H9 (cell line): Measurements from ENCODE around the gene MYH2. TPM values are rescaled to one million over a fixed set of nuclear protein-coding genes. Genes with fewer than 3 reads are reported as not detected.

Source experiments
- DNase-seq: peaks from one replicate; pipeline ENCODE4 v3.0.0-alpha.2; 2017
- H2AFZ ChIP-seq: one replicate; pipeline ENCODE4 v1.6.1; 2013; ENCODE audit warnings: mild to moderate bottlenecking, low read length, control low read depth, moderate library complexity
- H2AK5ac ChIP-seq: 2 replicates; pipeline ENCODE4 v1.6.1; 2013; ENCODE audit warnings: low read length, control low read depth, mixed read lengths; ENCODE audit not compliant: insufficient read length
- H2BK120ac ChIP-seq: one replicate; pipeline ENCODE4 v1.6.1; 2013; ENCODE audit warnings: low read depth, mild to moderate bottlenecking, low read length, control low read depth, inconsistent platforms; ENCODE audit not compliant: poor library complexity, severe bottlenecking
- H2BK12ac ChIP-seq: 2 replicates; pipeline ENCODE4 v1.6.1; 2013; ENCODE audit warnings: low read length, control low read depth, mixed read lengths, low read depth; ENCODE audit not compliant: insufficient read length
- H2BK15ac ChIP-seq: 2 replicates; pipeline ENCODE4 v1.6.1; 2013; ENCODE audit warnings: low read depth, low read length, control low read depth
- H2BK20ac ChIP-seq: one replicate; pipeline ENCODE4 v1.6.1; 2013; ENCODE audit warnings: low read depth, mild to moderate bottlenecking, low read length, control low read depth, inconsistent platforms; ENCODE audit not compliant: poor library complexity, severe bottlenecking
- H2BK5ac ChIP-seq: 2 replicates; pipeline ENCODE4 v1.6.1; 2013; ENCODE audit warnings: low read length, control low read depth, mixed read lengths; ENCODE audit not compliant: insufficient read length
- H3K14ac ChIP-seq: 2 replicates; pipeline ENCODE4 v1.6.1; 2013; ENCODE audit warnings: low read length, control low read depth; ENCODE audit not compliant: insufficient read depth
- H3K18ac ChIP-seq: 2 replicates; pipeline ENCODE4 v1.6.1; 2013; ENCODE audit warnings: low read depth, mild to moderate bottlenecking, mixed read lengths, low read length, control low read depth; ENCODE audit not compliant: insufficient read length
- H3K23ac ChIP-seq: 2 replicates; pipeline ENCODE4 v1.6.1; 2013; ENCODE audit warnings: low read length, control low read depth, mixed read lengths, low read depth; ENCODE audit not compliant: insufficient read length
- H3K23me2 ChIP-seq: 2 replicates; pipeline ENCODE4 v1.6.1; 2013; ENCODE audit warnings: low read depth, mild to moderate bottlenecking, mixed read lengths, low read length, control low read depth; ENCODE audit not compliant: insufficient read length, poor library complexity, severe bottlenecking
- H3K27ac ChIP-seq: 2 replicates; pipeline ENCODE4 v1.5.1; 2013; ENCODE audit warnings: low read length, control low read depth, mixed read lengths, low read depth; ENCODE audit not compliant: insufficient read length
- H3K27me3 ChIP-seq: 2 replicates; pipeline ENCODE4 v1.6.1; 2013; ENCODE audit warnings: low read length, control low read depth, inconsistent platforms; ENCODE audit not compliant: insufficient read depth
- H3K4ac ChIP-seq: 2 replicates; pipeline ENCODE4 v1.6.1; 2013; ENCODE audit warnings: low read depth, mild to moderate bottlenecking, control low read depth, inconsistent platforms, low read length, moderate library complexity
- H3K4me1 ChIP-seq: 2 replicates; pipeline ENCODE4 v1.6.1; 2013; ENCODE audit warnings: low read length, control low read depth, inconsistent platforms; ENCODE audit not compliant: insufficient read depth
- H3K4me2 ChIP-seq: 2 replicates; pipeline ENCODE4 v1.6.1; 2013; ENCODE audit warnings: low read length, control low read depth, mixed read lengths; ENCODE audit not compliant: insufficient read length, insufficient read depth
- H3K56ac ChIP-seq: 2 replicates; pipeline ENCODE4 v1.6.1; 2013; ENCODE audit warnings: low read depth, mild to moderate bottlenecking, mixed read lengths, low read length, control low read depth; ENCODE audit not compliant: insufficient read length
- H3K79me1 ChIP-seq: 2 replicates; pipeline ENCODE4 v1.6.1; 2013; ENCODE audit warnings: low read depth, mild to moderate bottlenecking, moderate library complexity, low read length, control low read depth, inconsistent platforms; ENCODE audit not compliant: insufficient read depth, poor library complexity, severe bottlenecking
- H3K79me2 ChIP-seq: 2 replicates; pipeline ENCODE4 v1.6.1; 2013; ENCODE audit warnings: low read length, control low read depth, inconsistent platforms; ENCODE audit not compliant: insufficient read depth
- H3K9ac ChIP-seq: 2 replicates; pipeline ENCODE4 v1.6.1; 2013; ENCODE audit warnings: low read length, control low read depth, mixed read lengths; ENCODE audit not compliant: insufficient read length; ENCODE audit errors: extremely low read depth
- H3K9me3 ChIP-seq: one replicate; pipeline ENCODE4 v1.6.1; 2013; ENCODE audit warnings: low read depth, low read length, inconsistent platforms; ENCODE audit not compliant: control insufficient read depth
- H3T11ph ChIP-seq: one replicate; pipeline ENCODE4 v1.6.1; 2013; ENCODE audit warnings: mild to moderate bottlenecking, low read length, control low read depth, inconsistent platforms
- H4K20me1 ChIP-seq: one replicate; pipeline ENCODE4 v1.6.1; 2013; ENCODE audit not compliant: control insufficient read depth, insufficient read length, insufficient read depth
- H4K5ac ChIP-seq: 2 replicates; pipeline ENCODE4 v1.6.1; 2013; ENCODE audit warnings: low read depth, mild to moderate bottlenecking, mixed read lengths, low read length, control low read depth; ENCODE audit not compliant: insufficient read length
- H4K8ac ChIP-seq: replicated peaks from 2 replicates; pipeline ENCODE4 v1.6.1; 2013; ENCODE audit warnings: low read length, control low read depth, mixed read lengths, low read depth; ENCODE audit not compliant: insufficient read length
- H4K91ac ChIP-seq: 2 replicates; pipeline ENCODE4 v1.6.1; 2013; ENCODE audit warnings: low read depth, mild to moderate bottlenecking, moderate library complexity, mixed read lengths, low read length, control low read depth; ENCODE audit not compliant: insufficient read length
- H3K27ac Mint-ChIP-seq, 3 experiments: 2 replicates in 2 of 3; 3 replicates in 1 of 3; pipeline ENCODE4 v1.8.0; 2020 to 2021; ENCODE audit warnings: mixed read lengths in 3 of 3, mild to moderate bottlenecking in 1 of 3, moderate library complexity in 1 of 3
- H3K27me3 Mint-ChIP-seq: 2 replicates; pipeline ENCODE4 v1.8.0; 2021; ENCODE audit warnings: low read depth, mild to moderate bottlenecking, moderate library complexity, mixed read lengths
- H3K36me3 Mint-ChIP-seq, 3 experiments: 2 replicates in 2 of 3; 3 replicates in 1 of 3; pipeline ENCODE4 v1.8.0; 2020 to 2021; ENCODE audit warnings: low read depth in 3 of 3, mixed read lengths in 3 of 3; ENCODE audit not compliant: insufficient read depth in 1 of 3
- H3K4me1 Mint-ChIP-seq, 2 experiments: 2 replicates each; pipeline ENCODE4 v1.8.0; 2020; ENCODE audit warnings: mixed read lengths in 2 of 2
- H3K4me3 Mint-ChIP-seq, 2 experiments: 2 replicates in 1 of 2; 3 replicates in 1 of 2; pipeline ENCODE4 v1.8.0; 2020 to 2021; ENCODE audit warnings: mild to moderate bottlenecking in 2 of 2, mixed read lengths in 2 of 2, moderate library complexity in 1 of 2
- H3K9me3 Mint-ChIP-seq, 2 experiments: 2 replicates in 1 of 2; 3 replicates in 1 of 2; pipeline ENCODE4 v1.8.0; 2020; ENCODE audit warnings: mild to moderate bottlenecking in 2 of 2, mixed read lengths in 2 of 2, moderate library complexity in 1 of 2
- CTCF ChIP-seq: fragments of 200-600 bp; sonication (generic); conservative IDR thresholded peaks from 3 replicates; pipeline ENCODE4 v1.8.0; 2021; ENCODE audit warnings: antibody characterized with exemption, mild to moderate bottlenecking
- WGBS: extraction: QIAGEN DNeasy Blood & Tissue Kit; methylation state at CpG from one replicate; pipeline ENCODE4 v1.1.7; 2013; ENCODE audit warnings: missing lambda C conversion rate, low lambda C conversion rate, mixed read lengths; ENCODE audit not compliant: insufficient read length; ENCODE audit errors: extremely low coverage; 5-methylcytosine and 5-hydroxymethylcytosine counted together
- total RNA-seq: library from RNA; stranded (reverse); gene quantifications from 2 replicates; pipeline ENCODE4 v1.2.1, GENCODE V29; 2021

Gene MYH2
- total RNA-seq, 1 experiment from 2014 or later, result 0.68 TPM

GRCh38 chr17:10583834-10584233 is 34.4 kb upstream of the MYH2 start:
- Histone ChIP-seq H3K27ac (no peak overlapping the region), H4K91ac (no peak overlapping the region), H3K4me2 (no peak overlapping the region), H3K4me1 (no peaks in the 10 kb centered on the region), H4K20me1 (no peaks in the 10 kb centered on the region), H3K14ac (no peak overlapping the region), H2BK20ac (no peak overlapping the region), H2BK15ac (no peak overlapping the region), H3K18ac (no peak overlapping the region), H3T11ph (no peak overlapping the region), H2BK5ac (no peak overlapping the region), H3K79me1 (no peaks in the 10 kb centered on the region), H3K27me3 (no peaks in the 10 kb centered on the region), H3K23ac (no peak overlapping the region), H3K56ac (no peak overlapping the region), H2AK5ac (no peak overlapping the region), H2AFZ (no peak overlapping the region), H2BK12ac (no peak overlapping the region), H3K9ac (no peak overlapping the region), H3K23me2 (no peaks in the 10 kb centered on the region), H4K8ac (no peak overlapping the region), H2BK120ac (no peak overlapping the region), H3K4ac (no peak overlapping the region), H4K5ac (no peak overlapping the region), H3K79me2 (no peaks in the 10 kb centered on the region), H3K9me3 (no peaks in the 10 kb centered on the region)
- H3K4me3 Mint-ChIP-seq, result no peak overlapping the region
- H3K27me3 Mint-ChIP-seq, result no peaks in the 10 kb centered on the region
- TF ChIP-seq CTCF, result no peak
- no CpG with 5 or more reads among the region's 4 CpGs for WGBS
- no peak overlapping the region for H3K27ac Mint-ChIP-seq
- peaks cover 0 to 3% of the 10 kb centered on the region in 2 experiments; a peak in 2 of 4 replicates for H3K4me1 Mint-ChIP-seq
- no peak for DNase-seq
- peaks cover 0 to 3% of the 10 kb centered on the region in 2 experiments; a peak in 2 of 5 replicates for H3K9me3 Mint-ChIP-seq
- H3K36me3 Mint-ChIP-seq, result no peaks in the 10 kb centered on the region; a peak in 1 of 7 replicates
